Caki2 (cell line): ENCODE data around the gene NUDC. TPM values are rescaled to one million over a fixed set of nuclear protein-coding genes. Genes with fewer than 3 reads are reported as not detected.
"Not testable (repeated sequence)": the region's sequence is repeated elsewhere in the genome, so short reads cannot be mapped to it uniquely, and the experiment has no call there.

Source experiments
- DNase-seq: peaks from one replicate; pipeline ENCODE4 v3.0.0-alpha.2; 2015; ENCODE audit warnings: low read depth
- in situ Hi-C: cut with HindIII; loops from 2 replicates; pipeline ENCODE4 v1.10.0; 2016; ENCODE audit warnings: low sequenced_read_pairs, low pct_unique_long_range_greater_than_20kb, mixed read lengths
- total RNA-seq: library from RNA; depleted of rRNA; stranded (reverse); fragments of >200 nt; shearing (Covaris generic); gene quantifications from 2 replicates; pipeline ENCODE4 v1.2.3, GENCODE V29; 2014; ENCODE audit warnings: low replicate concordance

The NUDC gene
- total RNA-seq, 1 experiment from 2014 or later, result 36.2 TPM

- DNase-seq, result no peak
- in situ Hi-C loops, result no loop called here
These were observed 24.2 kb downstream of the NUDC start for GRCh38 chr1:26945728-26946127.

GRCh38 chr1:26946270-26946669 is 24.7 kb downstream of the NUDC start:
- in situ Hi-C loops, result no loop called here
- DNase-seq, result no peak

GRCh38 chr1:26948725-26949057 is 27.1 kb downstream of the NUDC start:
- DNase-seq, in situ Hi-C loops: not testable (repeated sequence)

- in situ Hi-C loops, result no loop called here
- no peak for DNase-seq
These were observed 27.9 kb downstream of the NUDC start for GRCh38 chr1:26949266-26949925.

GRCh38 chr1:26949926-26950319 is 28.4 kb downstream of the NUDC start:
- in situ Hi-C loops, result no loop called here
- DNase-seq, result no peak

GRCh38 chr1:26950602-26951001 is 29.1 kb downstream of the NUDC start:
- in situ Hi-C loops, result no loop called here

GRCh38 chr1:26951216-26951615 is 29.7 kb downstream of the NUDC start:
- in situ Hi-C loops, result no loop called here

More at GRCh38 chr1:26950602-26951001, 29.1 kb downstream of the NUDC start:
- DNase-seq, result peak; percentile 47

GRCh38 chr1:26951821-26952497 is 30.4 kb downstream of the NUDC start:
- no peak for DNase-seq
- in situ Hi-C loops, result no loop called here

More at GRCh38 chr1:26951216-26951615, 29.7 kb downstream of the NUDC start:
- DNase-seq, result no peak

- DNase-seq, result no peak
- in situ Hi-C loops, result no loop called here
These were observed 31.8 kb downstream of the NUDC start for GRCh38 chr1:26953374-26953773.

- DNase-seq, result no peak
- in situ Hi-C loops, result no loop called here
These were observed 34.8 kb downstream of the NUDC start for GRCh38 chr1:26956321-26956720.

GRCh38 chr1:26957306-26957705 is 35.8 kb downstream of the NUDC start:
- DNase-seq, result no peak
- in situ Hi-C loops, result no loop called here

- in situ Hi-C loops, result no loop called here
These were observed 37.7 kb downstream of the NUDC start for GRCh38 chr1:26959270-26959669.

GRCh38 chr1:26959722-26960624 is 38.4 kb downstream of the NUDC start, which contains the start of gene KDF1:
KDF1 (minus strand) TSS chr1:26960468; CDS start chr1:26952380, 8,088 bp downstream.
- DNase-seq, result no peak
- in situ Hi-C loops, result no loop called here

More at GRCh38 chr1:26959270-26959669, 37.7 kb downstream of the NUDC start:
- no peak for DNase-seq

- in situ Hi-C loops, result no loop called here
These were observed 39.1 kb downstream of the NUDC start for GRCh38 chr1:26960625-26960966.

GRCh38 chr1:26961826-26962225 is 40.3 kb downstream of the NUDC start:
- no peak for DNase-seq
- in situ Hi-C loops, result no loop called here

More at GRCh38 chr1:26960625-26960966, 39.1 kb downstream of the NUDC start:
- no peak for DNase-seq

- DNase-seq, result no peak
- in situ Hi-C loops, result no loop called here
These were observed 43.7 kb downstream of the NUDC start for GRCh38 chr1:26965213-26965612.

- in situ Hi-C loops, result no loop called here
- no peak for DNase-seq
These were observed 44.1 kb downstream of the NUDC start for GRCh38 chr1:26965628-26966027.

GRCh38 chr1:26970810-26971209 is 49.3 kb downstream of the NUDC start:
- DNase-seq, result peak; percentile 58
- in situ Hi-C loops, result no loop called here

- in situ Hi-C loops, result no loop called here
These were observed 50.0 kb downstream of the NUDC start for GRCh38 chr1:26971590-26971989.

More at GRCh38 chr1:26971590-26971989, 50.0 kb downstream of the NUDC start:
- DNase-seq, result no peak
